Body of pancreas (tissue), 4 donors: ENCODE results near the gene GPR35. TPM values are rescaled to one million over a fixed set of nuclear protein-coding genes. Genes with fewer than 3 reads are reported as not detected.

Experiments
- ATAC-seq: fragments of 150-250 bp; one replicate; pipeline ENCODE4 v1.9.1; 2016
- DNase-seq, 4 donors: peaks; one replicate each; pipeline ENCODE4 v3.0.0-alpha.2; 2019
- H3K27ac ChIP-seq, 4 donors: fragments of 200-600 bp; sonication (generic); 1 replicate in 3 of 4; 2 replicates in 1 of 4; pipeline versions ENCODE4 v1.5.1 to v1.6.1; 2016 to 2019; ENCODE audit warnings: mild to moderate bottlenecking in 1 of 4, mixed read lengths in 1 of 4, moderate library complexity in 1 of 4
- H3K27me3 ChIP-seq, 2 donors: fragments of 200-600 bp; sonication (generic); one replicate each; pipeline ENCODE4 v1.6.0; 2016; ENCODE audit warnings: mild to moderate bottlenecking in 1 of 2
- H3K36me3 ChIP-seq, 2 donors: fragments of 200-600 bp; sonication (generic); replicated peaks in 1 of 2; 2 replicates each; pipeline ENCODE4 v1.5.1; 2016; ENCODE audit warnings: low read depth in 2 of 2; ENCODE audit not compliant: insufficient read depth in 1 of 2
- H3K4me1 ChIP-seq: fragments of 200-600 bp; sonication (generic); one replicate; pipeline ENCODE4 v1.6.0; 2016
- H3K4me3 ChIP-seq, 2 donors: fragments of 200-600 bp; sonication (generic); 1 replicate in 1 of 2; 2 replicates in 1 of 2; pipeline ENCODE4 v1.5.1; 2016 to 2019
- H3K9me3 ChIP-seq, 3 donors: fragments of 200-600 bp; sonication (generic); 1 replicate in 2 of 3; 2 replicates in 1 of 3; pipeline ENCODE4 v1.5.1; 2016
- CTCF ChIP-seq, 7 experiments: fragments of 450-650 bp in 4 of 7; fragments of 200-600 bp in 3 of 7; sonication (generic) in 3 of 7; IDR thresholded peaks; one replicate each; pipeline ENCODE4 v1.5.1; 2016 to 2019; ENCODE audit warnings: antibody characterized with exemption in 7 of 7
- POLR2A ChIP-seq, 3 donors: fragments of 450-650 bp; IDR thresholded peaks; one replicate each; pipeline ENCODE4 v1.6.1; 2016; ENCODE audit warnings: antibody characterized with exemption in 3 of 3, mild to moderate bottlenecking in 2 of 3
- WGBS, 2 donors: methylation state at CpG; one replicate each; pipeline ENCODE4 v1.1.5; 2017; 5-methylcytosine and 5-hydroxymethylcytosine counted together
- intact Hi-C: fragments of 100-400 bp; cut with DNase I; formaldehyde crosslinking; loops from one replicate; pipeline ENCODE4 v1.15.1; 2023
- total RNA-seq, 2 donors: library from RNA; depleted of rRNA; stranded (reverse); fragments of >200 nt; gene quantifications; one replicate each; pipeline ENCODE4 v1.1.0, GENCODE V29; 2016

The GPR35 gene
- total RNA-seq, 2 donors from 2014 or later, result 0.33 to 3.4 TPM

DNA sequence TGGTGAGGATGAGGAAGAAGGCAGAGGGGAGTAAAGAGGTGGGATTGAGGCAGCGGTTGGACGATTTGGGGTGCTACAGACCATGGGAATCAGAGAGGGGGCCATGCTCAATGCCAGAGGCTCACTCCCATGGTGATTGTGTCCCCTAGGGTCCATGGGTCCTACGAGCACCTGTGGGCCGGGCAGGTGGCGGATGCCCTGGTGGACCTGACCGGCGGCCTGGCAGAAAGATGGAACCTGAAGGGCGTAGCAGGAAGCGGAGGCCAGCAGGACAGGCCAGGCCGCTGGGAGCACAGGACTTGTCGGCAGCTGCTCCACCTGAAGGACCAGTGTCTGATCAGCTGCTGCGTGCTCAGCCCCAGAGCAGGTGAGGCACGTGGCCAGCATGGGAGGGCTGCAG, 33.5 kb upstream of the GPR35 start:
- ATAC-seq (no peak), DNase-seq (no peak)
- no peaks in the 10 kb centered on the region for H3K9me3 ChIP-seq
- H3K36me3 ChIP-seq, result no peaks in the 10 kb centered on the region
- H3K27ac ChIP-seq, result no peak overlapping the region
- no peak for TF ChIP-seq POLR2A (IDR thresholded peaks at IDR 0.05)
- no peak for TF ChIP-seq CTCF (IDR thresholded peaks at IDR 0.05)
- intact Hi-C loops, result no loop called here
- WGBS, 2 donors, result 88 to 96% methylated on average over 11 to 12 of the region's 13 CpGs
- peaks cover 15% of the 10 kb centered on the region for H3K4me1 ChIP-seq
- H3K4me3 ChIP-seq, result no peak overlapping the region
- H3K27me3 ChIP-seq, result no peaks in the 10 kb centered on the region

DNA sequence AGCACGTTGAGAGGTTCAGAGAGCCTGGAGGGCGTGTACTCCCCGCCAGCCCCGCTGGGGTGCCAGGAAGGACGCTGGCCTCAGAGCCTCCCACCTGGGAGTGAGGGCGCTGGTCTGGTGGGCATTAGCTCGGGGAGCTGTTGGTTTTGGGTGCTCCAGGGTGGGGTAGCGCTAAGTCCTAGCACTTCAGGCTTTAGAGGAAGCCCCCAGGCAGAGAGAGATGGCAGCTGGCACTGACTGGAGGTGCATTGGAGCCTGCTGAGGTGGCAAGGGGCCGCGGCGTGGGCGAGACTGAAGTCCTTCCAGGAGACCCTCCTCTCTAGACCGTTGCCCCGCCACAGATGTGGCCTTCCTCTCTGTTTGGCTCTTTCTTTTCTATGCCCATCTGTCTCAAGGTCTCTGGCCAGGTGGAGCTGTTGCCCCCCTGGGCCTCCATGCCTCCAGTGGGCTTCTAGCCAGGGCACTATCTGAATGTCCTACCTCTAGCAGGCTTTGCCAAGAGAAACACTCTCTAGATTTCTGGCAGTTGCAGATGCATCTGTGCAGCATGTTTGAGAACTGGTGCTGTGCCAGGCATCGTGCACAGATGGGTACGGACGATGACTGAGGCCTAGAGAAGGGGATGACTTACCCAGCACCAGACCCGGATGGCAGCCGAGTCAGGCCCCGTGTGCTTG, 32.1 kb upstream of the GPR35 start:
- Histone ChIP-seq H3K4me3 (no peak overlapping the region), H3K36me3 (peaks cover 0 to under 1% of the 10 kb centered on the region in 2 donors), H3K9me3 (no peaks in the 10 kb centered on the region), H3K4me1 (peaks cover 4% of the 10 kb centered on the region), H3K27ac (no peak overlapping the region), H3K27me3 (no peaks in the 10 kb centered on the region)
- intact Hi-C loops, result no loop called here
- DNase-seq (no peak), ATAC-seq (no peak)
- TF ChIP-seq POLR2A (IDR thresholded peaks at IDR 0.05) (no peak), CTCF (IDR thresholded peaks at IDR 0.05) (no peak)
- 78 to 86% methylated on average over 14 to 20 of the region's 20 CpGs for WGBS, 2 donors

GRCh38 chr2:240593703-240594451, 31.4 kb upstream of the GPR35 start:
- intact Hi-C loops, result no loop called here
- H3K36me3 ChIP-seq, result peaks cover 0 to 5% of the 10 kb centered on the region in 2 donors
- no peaks in the 10 kb centered on the region for H3K27me3 ChIP-seq
- no peaks in the 10 kb centered on the region for H3K4me1 ChIP-seq
- no peak overlapping the region for H3K4me3 ChIP-seq
- no peak for TF ChIP-seq CTCF (IDR thresholded peaks at IDR 0.05)
- no peak for TF ChIP-seq POLR2A (IDR thresholded peaks at IDR 0.05)
- H3K27ac ChIP-seq, result no peak overlapping the region
- no peaks in the 10 kb centered on the region for H3K9me3 ChIP-seq
- ATAC-seq (no peak), DNase-seq (no peak)
- 83 to 91% methylated on average over 11 to 13 of the region's 19 CpGs for WGBS, 2 donors

- TF ChIP-seq CTCF (IDR thresholded peaks at IDR 0.05) (no peak), POLR2A (IDR thresholded peaks at IDR 0.05) (no peak)
- intact Hi-C loops, result no loop called here
- ATAC-seq (no peak), DNase-seq (no peak)
- no peak overlapping the region for H3K4me3 ChIP-seq
- peaks cover 0 to 6% of the 10 kb centered on the region in 2 donors for H3K36me3 ChIP-seq
- H3K9me3 ChIP-seq, result no peaks in the 10 kb centered on the region
- WGBS, 2 donors, result 90% methylated on average over 21 of the region's 34 CpGs; no CpG with 5 or more reads in 1 of the 2 donors
- no peaks in the 10 kb centered on the region for H3K27me3 ChIP-seq
- no peaks in the 10 kb centered on the region for H3K4me1 ChIP-seq
- no peak overlapping the region for H3K27ac ChIP-seq
Observed at GRCh38 chr2:240594511-240595380, 30.5 kb upstream of the GPR35 start.
